Subcutaneous adipose tissue (tissue), 4 donors: ENCODE data around the gene OBI1. TPM values are rescaled to one million over a fixed set of nuclear protein-coding genes. Genes with fewer than 3 reads are reported as not detected.

Source experiments
- total RNA-seq, 4 donors: library from RNA; depleted of rRNA; stranded (reverse); fragments of >200 nt; gene quantifications; one replicate each; pipeline ENCODE4 v1.1.0, GENCODE V29; 2016
- TF ChIP-seq, protein P1 (sequence below): fragments of 450-650 bp; IDR thresholded peaks from one replicate; pipeline ENCODE4 v1.5.1; 2016; ENCODE audit warnings: low read depth, mild to moderate bottlenecking, control low read depth, antibody characterized with exemption, moderate library complexity

The OBI1 gene, protein sequence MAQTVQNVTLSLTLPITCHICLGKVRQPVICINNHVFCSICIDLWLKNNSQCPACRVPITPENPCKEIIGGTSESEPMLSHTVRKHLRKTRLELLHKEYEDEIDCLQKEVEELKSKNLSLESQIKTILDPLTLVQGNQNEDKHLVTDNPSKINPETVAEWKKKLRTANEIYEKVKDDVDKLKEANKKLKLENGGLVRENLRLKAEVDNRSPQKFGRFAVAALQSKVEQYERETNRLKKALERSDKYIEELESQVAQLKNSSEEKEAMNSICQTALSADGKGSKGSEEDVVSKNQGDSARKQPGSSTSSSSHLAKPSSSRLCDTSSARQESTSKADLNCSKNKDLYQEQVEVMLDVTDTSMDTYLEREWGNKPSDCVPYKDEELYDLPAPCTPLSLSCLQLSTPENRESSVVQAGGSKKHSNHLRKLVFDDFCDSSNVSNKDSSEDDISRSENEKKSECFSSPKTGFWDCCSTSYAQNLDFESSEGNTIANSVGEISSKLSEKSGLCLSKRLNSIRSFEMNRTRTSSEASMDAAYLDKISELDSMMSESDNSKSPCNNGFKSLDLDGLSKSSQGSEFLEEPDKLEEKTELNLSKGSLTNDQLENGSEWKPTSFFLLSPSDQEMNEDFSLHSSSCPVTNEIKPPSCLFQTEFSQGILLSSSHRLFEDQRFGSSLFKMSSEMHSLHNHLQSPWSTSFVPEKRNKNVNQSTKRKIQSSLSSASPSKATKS
- total RNA-seq: 10 to 100 TPM; 10.6 to 11.6 (median 11.2) TPM

DNA sequence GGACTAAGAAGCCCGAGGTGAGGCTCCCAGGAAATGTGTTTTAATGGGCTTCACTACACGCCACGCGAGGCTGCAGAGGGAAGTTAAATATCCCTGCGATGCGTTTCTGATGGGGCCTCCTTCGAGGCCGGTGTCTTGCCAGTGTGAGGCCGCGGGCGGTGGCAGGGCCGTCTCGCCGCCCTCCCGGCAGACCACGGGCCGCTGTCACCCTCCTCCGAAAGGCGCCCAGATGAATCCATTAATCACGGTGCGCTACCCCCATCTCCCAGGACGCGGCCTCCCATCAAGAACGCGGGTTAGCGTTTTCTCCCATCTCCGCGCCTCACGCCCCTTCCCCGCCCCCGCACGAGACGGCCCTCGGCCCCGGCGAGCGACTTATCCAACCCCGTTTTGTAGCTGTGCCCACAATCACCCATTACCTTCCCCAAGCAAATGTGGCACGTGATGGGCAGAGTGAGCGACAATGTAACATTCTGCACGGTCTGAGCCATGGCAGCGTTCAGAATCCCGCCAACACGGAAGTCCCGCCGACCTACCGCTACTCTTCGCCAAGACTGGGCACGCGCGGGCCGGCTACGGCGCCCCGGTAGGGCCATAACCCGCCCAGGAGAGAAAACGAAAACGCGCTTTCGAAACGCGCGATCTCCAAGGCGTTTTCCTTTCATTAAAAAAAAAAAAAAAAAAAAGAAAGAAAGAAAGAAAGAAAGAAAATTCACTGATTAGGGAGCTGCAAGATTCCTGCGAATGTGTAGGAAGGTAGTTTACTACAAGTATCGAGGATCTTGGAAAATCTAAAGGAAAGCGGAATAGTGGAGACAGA is at the start of gene OBI1:
TSS of gene OBI1 (minus strand) at position 526 of the 820 bp plus-strand sequence. CDS start at position 491, 35 bp downstream.
- TF ChIP-seq, protein P1, sequence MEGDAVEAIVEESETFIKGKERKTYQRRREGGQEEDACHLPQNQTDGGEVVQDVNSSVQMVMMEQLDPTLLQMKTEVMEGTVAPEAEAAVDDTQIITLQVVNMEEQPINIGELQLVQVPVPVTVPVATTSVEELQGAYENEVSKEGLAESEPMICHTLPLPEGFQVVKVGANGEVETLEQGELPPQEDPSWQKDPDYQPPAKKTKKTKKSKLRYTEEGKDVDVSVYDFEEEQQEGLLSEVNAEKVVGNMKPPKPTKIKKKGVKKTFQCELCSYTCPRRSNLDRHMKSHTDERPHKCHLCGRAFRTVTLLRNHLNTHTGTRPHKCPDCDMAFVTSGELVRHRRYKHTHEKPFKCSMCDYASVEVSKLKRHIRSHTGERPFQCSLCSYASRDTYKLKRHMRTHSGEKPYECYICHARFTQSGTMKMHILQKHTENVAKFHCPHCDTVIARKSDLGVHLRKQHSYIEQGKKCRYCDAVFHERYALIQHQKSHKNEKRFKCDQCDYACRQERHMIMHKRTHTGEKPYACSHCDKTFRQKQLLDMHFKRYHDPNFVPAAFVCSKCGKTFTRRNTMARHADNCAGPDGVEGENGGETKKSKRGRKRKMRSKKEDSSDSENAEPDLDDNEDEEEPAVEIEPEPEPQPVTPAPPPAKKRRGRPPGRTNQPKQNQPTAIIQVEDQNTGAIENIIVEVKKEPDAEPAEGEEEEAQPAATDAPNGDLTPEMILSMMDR: no peak

DNA sequence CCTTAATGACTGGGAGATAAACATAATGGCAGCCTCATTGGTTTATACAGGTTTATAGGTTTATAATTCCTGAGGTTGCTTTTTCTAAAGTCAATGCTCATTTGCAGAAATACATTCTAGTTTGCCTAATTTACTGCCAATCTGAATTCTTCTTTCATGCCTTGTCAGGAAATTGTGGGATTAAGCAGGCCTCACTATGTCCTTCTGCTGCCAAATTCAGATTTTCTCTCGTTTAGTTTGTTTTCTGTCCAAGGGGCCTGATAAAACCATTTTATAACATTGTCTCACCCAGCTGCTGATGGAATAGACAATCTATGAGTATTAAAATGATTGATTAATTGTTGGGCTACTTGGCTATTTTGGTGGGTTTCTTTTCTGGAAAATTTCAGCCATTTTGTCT is 42.4 kb upstream of the OBI1 start:
- TF ChIP-seq, protein P1: no peak

DNA sequence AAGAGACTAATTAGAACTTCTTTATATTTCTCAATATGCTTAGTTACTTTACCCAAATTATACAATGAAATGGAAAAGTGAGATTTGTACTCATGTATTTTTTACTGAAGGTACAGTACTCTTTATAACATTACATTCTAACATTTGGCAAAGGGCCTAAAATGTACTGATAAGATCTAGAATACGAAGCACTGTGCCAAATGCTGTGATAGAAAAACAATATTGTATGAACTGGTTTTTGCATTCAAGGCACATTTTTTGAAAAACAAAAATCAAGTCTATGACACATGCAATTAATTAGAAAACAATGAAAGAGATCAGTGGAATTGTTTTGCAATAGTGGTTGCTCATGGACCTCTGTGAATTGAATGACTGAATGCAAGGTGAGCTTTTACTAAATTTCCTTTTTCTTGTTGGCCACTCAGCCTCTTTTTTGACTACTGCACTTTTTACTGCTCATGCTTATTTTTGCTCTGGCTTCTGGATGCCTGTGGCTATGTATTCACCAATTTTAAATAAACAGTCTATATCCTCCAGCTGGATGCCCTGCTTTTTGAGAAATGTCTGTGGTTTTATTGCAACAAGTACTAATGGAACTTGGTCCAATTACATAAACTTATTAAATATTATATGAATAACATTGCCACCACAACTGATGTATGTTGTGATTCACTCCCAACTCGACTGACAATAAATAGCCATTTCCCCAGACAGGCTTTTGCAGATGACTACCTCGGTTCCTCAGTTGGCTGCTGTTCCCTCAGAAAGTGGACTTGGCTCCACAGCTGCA is 41.4 kb upstream of the OBI1 start:
- TF ChIP-seq, protein P1: no peak

DNA sequence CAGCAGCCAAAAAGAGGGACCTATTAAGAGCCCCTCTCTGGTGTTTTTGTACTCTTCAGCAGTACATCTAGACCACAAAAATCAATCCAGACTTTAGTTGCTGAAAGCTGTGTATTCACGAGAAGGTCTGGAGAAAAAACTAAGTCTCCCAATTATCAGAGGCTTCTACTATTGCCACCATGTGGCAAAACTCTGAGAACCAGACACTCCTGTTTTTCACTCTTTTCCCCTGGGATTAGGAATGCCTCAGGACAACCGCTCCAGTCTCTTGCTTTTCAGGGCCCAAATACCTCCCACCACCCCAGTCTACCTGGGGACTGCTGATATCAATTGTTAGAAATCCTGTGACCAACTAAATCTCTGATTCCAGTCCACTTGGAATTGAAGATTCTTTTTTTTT is 30.1 kb upstream of the OBI1 start:
- TF ChIP-seq, protein P1: no peak

DNA sequence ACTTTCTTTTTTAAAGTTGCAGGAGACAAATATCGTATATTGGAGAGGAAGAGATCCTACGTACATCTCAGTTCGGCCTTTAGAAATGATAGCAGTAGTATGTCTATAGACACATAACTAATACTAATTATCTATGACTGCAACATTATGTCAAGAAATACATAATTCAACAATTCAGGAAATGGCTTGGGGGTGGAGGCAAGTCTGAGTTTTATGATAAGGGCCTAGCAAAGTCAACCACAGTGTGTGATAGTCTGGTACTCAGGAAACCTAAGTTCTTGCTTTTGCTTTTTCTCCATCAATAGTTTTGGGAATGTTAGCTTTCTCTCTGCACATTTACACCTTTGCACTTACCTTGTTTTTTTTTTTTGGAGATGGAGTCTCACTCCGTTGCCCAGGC is 27.5 kb upstream of the OBI1 start:
- TF ChIP-seq, protein P1: no peak

DNA sequence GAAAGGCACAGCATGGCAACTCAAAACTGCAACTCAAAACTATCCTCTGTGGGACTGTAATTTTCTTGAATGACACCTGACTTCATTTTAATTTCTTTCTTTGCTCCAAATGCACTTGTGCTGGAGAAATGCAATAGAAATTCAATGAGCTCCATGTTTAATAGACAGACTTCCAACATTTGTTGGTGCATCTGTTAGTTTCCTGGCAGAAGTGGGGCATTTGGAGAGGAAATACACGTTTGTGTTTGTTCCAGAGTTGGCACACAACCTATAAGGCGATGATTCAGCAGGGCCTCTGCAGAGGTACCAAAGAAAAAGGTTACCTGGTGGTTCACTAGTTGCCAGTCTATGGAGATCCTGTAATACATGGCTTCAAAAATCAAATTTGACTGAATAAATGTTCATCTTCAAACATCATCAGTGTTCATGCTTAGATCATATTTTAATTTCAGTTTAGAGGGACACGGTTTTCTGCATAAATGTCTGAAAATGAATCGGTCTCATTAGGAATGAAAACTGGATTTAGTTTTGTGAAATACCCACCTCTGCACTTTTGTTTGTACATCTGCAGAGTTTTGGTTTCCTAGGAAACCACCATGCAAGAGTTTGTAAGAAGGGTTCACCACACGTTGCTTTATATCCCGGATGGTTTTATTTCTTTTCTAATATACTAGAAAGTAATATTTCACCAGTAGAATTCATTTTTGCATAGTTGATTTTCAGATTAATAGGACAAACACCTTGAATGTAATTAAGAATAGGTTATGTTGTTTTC is 21.8 kb upstream of the OBI1 start:
- TF ChIP-seq, protein P1: no peak
